CD4-positive, alpha-beta T cell treated with Interleukin-12 subunit alpha and Interleukin-12 subunit beta, for 1 hour (primary cell): ENCODE measurements around the gene IP6K3.

Experiments used
- DNase-seq: peaks from one replicate; pipeline ENCODE4 v3.0.0-alpha.2; 2020

IP6K3 gene

DNA sequence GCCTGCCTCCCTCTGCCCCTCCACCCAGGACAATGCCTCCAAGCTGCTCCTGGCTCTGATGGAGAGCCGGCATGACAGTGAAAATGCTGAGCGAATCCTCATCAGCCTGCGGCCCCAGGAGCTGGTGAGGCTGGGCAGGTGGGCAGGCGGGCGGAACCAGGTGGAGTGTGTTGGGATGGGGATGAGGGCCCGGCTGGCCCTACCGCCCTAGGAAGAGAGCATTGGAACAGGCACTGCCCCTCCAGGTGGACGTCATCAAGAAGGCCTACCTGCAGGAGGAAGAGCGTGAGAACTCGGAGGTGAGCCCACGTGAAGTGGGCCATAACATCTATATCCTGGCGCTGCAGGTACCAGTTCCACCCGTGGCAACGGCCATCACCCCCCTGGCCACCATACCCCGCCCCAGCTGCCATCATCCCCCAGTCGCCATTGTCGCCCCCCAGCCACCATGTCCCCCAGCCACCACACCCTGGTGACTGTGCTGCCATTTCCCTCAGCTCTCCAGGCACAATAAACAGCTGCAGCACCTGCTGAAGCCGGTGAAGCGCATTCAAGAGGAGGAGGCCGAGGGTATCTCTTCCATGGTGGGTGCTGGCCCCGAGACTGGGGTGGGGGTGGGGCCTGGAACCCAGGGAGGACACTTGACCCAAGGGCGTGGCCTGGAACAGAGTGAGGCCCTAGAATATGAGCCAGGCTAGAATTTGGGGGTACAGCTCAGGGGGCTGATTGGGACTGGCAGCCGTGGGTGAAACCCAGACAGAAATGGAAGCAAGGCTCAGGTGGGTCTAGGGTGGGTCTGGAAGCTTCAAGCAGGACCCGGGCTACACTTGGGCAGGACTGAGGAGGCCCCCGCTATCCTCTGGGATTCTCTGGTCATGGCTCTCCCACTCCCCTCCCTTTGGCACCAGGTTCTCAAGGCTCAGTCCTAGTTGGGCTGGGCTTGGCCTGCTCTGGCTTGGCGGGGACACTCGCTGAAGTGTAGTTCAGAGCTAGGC, 59.4 kb downstream of the IP6K3 start:
- DNase-seq: no peak

DNA sequence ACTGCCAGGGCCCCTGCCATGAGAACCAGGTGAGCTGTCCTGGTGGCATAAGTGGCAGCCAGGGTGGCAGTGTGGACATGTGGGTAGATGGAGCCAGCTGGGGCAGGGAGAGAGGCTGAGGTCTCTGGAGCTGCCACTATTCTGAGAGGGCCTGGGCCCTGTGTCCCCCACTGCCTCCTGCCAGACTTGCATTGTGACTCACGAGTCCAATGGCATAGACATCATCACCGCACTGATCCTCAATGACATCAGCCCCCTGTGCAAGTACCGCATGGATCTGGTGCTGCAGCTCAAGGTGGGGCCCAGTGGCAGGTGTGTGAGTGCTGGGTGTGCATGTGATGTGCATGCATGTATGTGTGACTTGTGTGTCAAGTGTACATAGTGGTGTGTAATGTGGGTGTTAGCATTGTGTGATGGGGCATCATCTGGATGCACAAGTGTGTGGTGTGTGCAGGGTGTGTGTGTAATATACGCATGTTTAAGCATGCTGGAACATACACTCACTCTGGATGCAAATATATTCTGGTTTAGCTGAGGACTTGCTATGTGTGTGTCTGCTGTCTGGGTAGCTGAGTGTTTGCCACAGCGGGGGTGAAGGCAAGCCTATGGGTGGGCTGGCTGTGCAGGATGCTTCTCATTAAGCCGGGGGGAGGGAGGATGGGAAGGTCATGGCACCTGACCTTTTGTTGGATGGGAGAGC, 60.3 kb downstream of the IP6K3 start:
- DNase-seq: no peak

GRCh38 chr6:33685411-33686224, 61.1 kb downstream of the IP6K3 start:
- no peak for DNase-seq

DNA sequence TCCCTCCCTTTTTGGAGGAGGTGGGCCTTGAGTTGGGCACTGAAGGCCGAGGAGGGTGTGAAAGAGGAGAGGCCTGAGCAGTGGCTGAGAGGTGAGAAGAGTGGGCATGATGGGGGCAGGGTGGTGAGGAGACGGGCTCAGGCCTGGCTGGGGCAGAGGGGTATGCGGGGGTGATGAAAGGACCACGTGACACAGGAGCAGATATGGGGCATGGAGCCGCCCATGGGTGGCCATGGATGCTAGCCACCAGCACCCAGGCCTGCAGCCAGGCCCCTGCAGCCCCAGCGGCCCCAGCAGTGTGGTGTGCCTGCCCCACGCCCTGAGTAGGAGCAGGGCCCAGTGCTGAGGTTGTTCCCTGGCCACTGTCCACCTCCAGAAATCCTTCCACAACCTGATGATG, 61.7 kb downstream of the IP6K3 start:
- DNase-seq: no peak

DNA sequence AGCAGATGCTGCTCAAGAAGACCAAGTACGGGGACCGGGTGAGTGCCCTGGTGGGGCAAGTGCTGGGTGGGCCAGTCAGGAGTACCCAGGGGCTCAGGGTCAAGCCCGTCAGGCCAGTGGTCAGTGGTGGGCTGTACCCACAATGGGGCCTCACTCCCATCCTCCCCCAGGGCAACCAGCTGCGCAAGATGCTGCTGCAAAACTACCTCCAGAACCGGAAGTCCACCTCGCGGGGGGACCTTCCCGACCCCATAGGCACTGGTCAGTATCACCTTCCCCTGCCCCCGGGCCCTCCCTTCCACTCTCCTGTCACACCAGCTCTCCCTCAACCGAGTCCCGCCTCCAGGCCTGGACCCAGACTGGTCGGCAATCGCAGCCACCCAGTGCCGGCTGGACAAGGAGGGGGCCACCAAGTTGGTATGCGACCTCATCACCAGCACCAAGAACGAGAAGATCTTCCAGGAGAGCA, 62.2 kb downstream of the IP6K3 start:
- no peak for DNase-seq

- no peak for DNase-seq
Measured at GRCh38 chr6:33683576-33684427, 62.9 kb downstream of the IP6K3 start.

- DNase-seq: peak; percentile 22
Measured at GRCh38 chr6:33683051-33683571, 63.6 kb downstream of the IP6K3 start.

DNA sequence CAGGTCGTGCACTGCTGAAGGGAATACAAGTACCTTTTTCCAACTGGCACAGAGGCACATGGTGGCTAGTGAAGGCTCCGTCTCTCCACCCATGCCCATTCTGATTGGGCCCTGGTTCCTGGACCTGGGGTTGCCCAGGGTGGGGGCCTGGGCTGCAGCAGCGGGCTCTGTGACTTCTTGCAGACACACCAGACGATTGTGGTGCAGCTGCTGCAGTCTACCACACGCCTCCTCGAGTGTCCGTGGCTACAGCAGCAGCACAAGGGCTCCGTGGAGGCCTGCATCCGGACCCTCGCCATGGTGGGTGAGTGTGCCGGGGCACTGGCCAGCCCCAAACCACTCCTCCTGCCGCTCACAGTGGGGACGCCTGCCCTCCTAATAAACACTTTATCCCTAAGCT, 64.4 kb downstream of the IP6K3 start:
- DNase-seq: no peak

GRCh38 chr6:33679761-33680160, 66.9 kb downstream of the IP6K3 start:
- DNase-seq: no peak

DNA sequence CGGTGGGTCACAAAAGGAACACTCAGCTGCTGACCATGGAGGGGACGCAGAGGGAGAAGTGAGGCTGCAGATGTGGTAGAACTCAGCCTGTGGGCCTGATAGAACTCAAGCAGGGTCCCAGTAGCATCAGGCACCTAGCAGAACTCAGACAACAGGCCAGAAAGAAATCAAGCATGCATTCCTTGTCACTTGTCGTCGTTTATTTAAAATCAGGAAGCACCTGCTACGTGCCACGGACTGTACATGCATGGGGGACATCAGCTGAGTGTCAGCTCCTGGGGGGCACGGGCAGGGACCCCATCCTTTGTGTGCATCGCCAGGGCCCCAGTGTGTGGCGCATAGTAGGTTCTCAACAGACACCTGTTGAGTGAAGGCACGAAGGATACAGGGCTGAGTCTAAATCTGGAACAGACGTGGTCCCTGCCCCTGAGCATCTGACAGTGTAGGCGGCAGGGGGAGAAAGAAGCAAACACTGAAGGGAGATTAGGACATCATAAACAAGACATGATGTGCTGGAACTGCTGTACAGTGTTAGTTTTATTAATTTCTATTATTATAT, 67.7 kb downstream of the IP6K3 start:
- DNase-seq: no peak

- no peak for DNase-seq
Measured at GRCh38 chr6:33678233-33678931, 68.3 kb downstream of the IP6K3 start.

- DNase-seq: no peak
Measured at GRCh38 chr6:33677689-33678088, 69.0 kb downstream of the IP6K3 start.

DNA sequence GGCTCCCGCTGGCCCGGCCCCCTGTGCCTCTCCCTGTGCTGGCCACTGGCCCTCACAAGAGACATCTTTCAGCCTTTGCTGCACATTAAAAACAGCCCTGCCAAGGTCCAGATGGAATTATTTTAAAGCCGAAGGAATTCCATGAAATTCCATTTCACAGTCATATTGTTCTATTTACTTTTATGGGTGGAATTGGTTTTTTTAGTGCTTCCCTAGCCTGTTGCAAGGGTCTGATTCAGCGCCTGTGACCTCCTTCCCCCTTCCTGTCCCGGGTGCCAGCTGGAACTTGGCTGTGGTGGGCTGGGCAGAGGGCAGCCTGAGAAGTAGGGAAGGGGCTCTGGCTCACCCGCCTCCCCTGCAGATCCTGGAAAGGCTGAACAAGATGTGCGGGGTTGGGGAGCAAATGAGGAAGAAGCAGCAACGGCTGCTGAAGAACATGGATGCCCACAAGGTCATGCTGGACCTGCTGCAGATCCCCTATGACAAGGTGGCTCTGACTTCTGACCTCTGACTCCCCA, 69.5 kb downstream of the IP6K3 start:
- DNase-seq: no peak

- no peak for DNase-seq
Measured at GRCh38 chr6:33676416-33677142, 70.1 kb downstream of the IP6K3 start.

- no peak for DNase-seq
Measured at GRCh38 chr6:33675968-33676367, 70.7 kb downstream of the IP6K3 start.

- DNase-seq: no peak
Measured at GRCh38 chr6:33673851-33674250, 72.9 kb downstream of the IP6K3 start.

DNA sequence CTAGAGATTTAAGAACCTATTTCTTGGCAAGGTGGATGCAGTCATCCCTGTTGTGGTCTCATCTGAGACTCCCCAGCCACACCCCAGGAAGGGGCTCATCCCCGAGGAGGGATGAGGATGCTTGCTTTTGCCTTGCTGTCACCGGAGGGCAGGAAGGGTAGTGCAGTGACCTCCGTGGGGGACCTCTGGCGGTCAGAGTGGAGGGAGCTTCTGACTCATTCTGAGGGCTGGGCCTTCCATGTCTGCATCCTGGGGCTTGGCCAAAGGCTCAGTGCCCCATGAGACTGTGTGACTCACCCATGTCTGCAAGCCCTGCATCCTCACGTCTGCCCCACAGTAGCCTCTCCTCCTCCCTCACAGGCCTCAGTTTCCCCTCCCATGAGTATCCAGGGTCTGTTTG, 73.9 kb downstream of the IP6K3 start:
- no peak for DNase-seq

DNA sequence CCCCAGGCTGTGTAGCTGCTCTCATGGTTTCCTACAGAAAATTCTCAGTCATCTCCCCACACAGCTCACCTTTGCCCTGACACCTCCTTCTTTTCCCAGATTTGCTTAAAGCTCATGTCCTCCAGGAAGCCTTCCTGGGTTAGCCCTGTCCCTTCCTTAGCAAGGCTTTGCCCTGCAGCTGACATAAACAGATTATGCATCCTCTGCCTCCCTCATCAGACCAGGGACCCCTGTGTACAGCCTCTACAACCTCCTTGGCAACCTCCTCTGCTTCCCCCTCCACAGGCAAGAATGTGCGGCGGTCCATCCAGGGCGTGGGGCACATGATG, 75.0 kb downstream of the IP6K3 start:
- no peak for DNase-seq
